Measurements from ENCODE around the gene ZC3H10. TPM values are rescaled to one million over a fixed set of nuclear protein-coding genes. Genes with fewer than 3 reads are reported as not detected.

ZC3H10 gene
- polyA plus RNA-seq, 2 donors = 1.4 to 2.2 TPM

DNA sequence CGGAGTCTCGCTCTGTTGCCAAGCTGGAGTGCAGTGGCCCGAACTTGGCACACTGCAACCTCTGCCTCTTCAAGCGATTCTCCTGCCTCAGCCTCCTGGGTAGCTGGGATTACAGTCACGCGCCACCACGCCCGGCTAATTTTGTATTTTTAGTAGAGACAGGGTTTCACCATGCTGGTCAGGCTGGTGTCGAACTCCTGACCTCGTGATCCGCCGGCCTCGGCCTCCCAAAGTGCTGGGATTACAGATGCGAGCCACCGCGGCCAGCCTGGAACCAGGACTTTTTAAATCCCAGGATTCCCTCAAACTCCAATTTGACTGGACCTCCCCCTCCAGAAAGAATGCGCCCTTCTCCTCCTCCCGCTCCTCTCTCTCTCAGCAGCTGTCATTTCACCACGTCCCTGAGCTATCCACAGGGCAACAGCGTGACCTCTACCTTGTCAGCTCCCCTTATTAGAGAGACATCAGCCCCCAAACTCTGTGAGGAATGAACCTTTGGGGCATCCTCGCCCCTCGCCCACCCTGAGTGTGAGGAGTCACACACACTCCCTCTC lies 12.0 kb downstream of the ZC3H10 start:
- no peaks in the 10 kb centered on the region for H3K9me3 ChIP-seq (ENCODE audit: control insufficient read depth in 2 of 2, insufficient read depth in 1 of 2, low read depth in 1 of 2, low read length in 1 of 2)
- peaks cover 0 to 4% of the 10 kb centered on the region in 2 donors for H3K4me1 ChIP-seq (ENCODE audit: control insufficient read depth in 2 of 2, insufficient read depth in 2 of 2, low read length in 1 of 2)
- peak overlapping the region; percentile 94 to 98 for H3K27ac ChIP-seq (ENCODE audit: low read depth in 2 of 2, low read length in 1 of 2)
- WGBS, 2 donors = 49 to 67% methylated on average over 22 of the region's 22 CpGs
- peaks cover 24 to 34% of the 10 kb centered on the region in 2 donors for H3K36me3 ChIP-seq (ENCODE audit: control insufficient read depth in 2 of 2, insufficient read depth in 2 of 2, low read length in 1 of 2)
- H3K27me3 ChIP-seq (ENCODE audit: control insufficient read depth in 1 of 2, insufficient read depth in 2 of 2, low read length in 2 of 2) = no peaks in the 10 kb centered on the region
- H3K4me3 ChIP-seq (ENCODE audit: low read depth in 1 of 2, low read length in 2 of 2) = peak overlapping the region in 1 of 2 donors; percentile 10

DNA sequence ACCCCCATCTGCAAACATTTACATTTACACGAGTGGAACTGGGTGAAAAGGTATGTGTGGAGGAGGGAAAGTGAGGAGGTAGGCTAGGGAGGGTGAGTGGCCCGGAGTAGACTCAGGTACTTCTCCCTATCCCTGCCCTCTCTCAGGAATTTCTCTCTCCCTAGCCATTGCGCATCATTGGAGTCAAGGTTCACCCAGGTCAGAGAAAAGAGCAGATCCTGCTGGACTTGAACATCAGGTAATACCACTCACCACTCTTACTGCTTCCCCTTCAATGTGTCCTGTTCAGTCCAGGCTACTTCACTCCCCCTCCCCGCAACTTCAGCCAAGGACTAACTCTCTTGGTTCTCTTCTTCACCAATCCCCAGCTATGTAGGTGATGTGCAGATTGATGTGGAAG lies 12.8 kb downstream of the ZC3H10 start:
- H3K4me3 ChIP-seq (ENCODE audit: low read depth in 1 of 2, low read length in 2 of 2) = no peak overlapping the region
- peaks cover 0 to 4% of the 10 kb centered on the region in 2 donors for H3K4me1 ChIP-seq (ENCODE audit: control insufficient read depth in 2 of 2, insufficient read depth in 2 of 2, low read length in 1 of 2)
- H3K27me3 ChIP-seq (ENCODE audit: control insufficient read depth in 1 of 2, insufficient read depth in 2 of 2, low read length in 2 of 2) = no peaks in the 10 kb centered on the region
- H3K27ac ChIP-seq (ENCODE audit: low read depth in 2 of 2, low read length in 1 of 2) = no peak overlapping the region
- 87 to 92% methylated on average over 4 of the region's 4 CpGs for WGBS, 2 donors
- H3K36me3 ChIP-seq (ENCODE audit: control insufficient read depth in 2 of 2, insufficient read depth in 2 of 2, low read length in 1 of 2) = peaks cover 24 to 34% of the 10 kb centered on the region in 2 donors
- no peaks in the 10 kb centered on the region for H3K9me3 ChIP-seq (ENCODE audit: control insufficient read depth in 2 of 2, insufficient read depth in 1 of 2, low read depth in 1 of 2, low read length in 1 of 2)

DNA sequence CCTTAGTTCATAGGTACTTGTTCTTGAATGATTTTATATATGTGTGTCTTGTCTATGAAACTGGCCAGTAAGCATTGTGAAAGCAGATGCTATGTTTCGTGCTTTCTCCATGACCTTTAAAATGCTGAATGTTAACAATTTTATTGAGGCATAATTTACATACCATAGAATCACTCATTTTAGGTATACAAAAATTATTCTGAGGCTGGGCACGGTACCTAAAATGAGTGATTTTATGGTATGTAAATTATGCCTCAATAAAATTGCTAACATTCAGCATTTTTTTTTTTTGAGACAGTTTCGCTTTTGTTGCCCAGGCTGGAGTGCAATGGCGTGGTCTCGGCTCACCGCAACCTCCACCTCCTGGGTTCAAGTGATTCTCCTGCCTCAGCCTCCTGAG lies 16.8 kb downstream of the ZC3H10 start:
- no peaks in the 10 kb centered on the region for H3K27me3 ChIP-seq (ENCODE audit: control insufficient read depth in 1 of 2, insufficient read depth in 2 of 2, low read length in 2 of 2)
- no peak overlapping the region for H3K4me3 ChIP-seq (ENCODE audit: low read depth in 1 of 2, low read length in 2 of 2)
- H3K9me3 ChIP-seq (ENCODE audit: control insufficient read depth in 2 of 2, insufficient read depth in 1 of 2, low read depth in 1 of 2, low read length in 1 of 2) = no peaks in the 10 kb centered on the region
- H3K36me3 ChIP-seq (ENCODE audit: control insufficient read depth in 2 of 2, insufficient read depth in 2 of 2, low read length in 1 of 2) = peaks cover 29 to 54% of the 10 kb centered on the region in 2 donors
- no peak overlapping the region for H3K27ac ChIP-seq (ENCODE audit: low read depth in 2 of 2, low read length in 1 of 2)
- H3K4me1 ChIP-seq (ENCODE audit: control insufficient read depth in 2 of 2, insufficient read depth in 2 of 2, low read length in 1 of 2) = peaks cover 0 to 4% of the 10 kb centered on the region in 2 donors
- WGBS, 2 donors = 95 to 97% methylated on average over 6 of the region's 6 CpGs

DNA sequence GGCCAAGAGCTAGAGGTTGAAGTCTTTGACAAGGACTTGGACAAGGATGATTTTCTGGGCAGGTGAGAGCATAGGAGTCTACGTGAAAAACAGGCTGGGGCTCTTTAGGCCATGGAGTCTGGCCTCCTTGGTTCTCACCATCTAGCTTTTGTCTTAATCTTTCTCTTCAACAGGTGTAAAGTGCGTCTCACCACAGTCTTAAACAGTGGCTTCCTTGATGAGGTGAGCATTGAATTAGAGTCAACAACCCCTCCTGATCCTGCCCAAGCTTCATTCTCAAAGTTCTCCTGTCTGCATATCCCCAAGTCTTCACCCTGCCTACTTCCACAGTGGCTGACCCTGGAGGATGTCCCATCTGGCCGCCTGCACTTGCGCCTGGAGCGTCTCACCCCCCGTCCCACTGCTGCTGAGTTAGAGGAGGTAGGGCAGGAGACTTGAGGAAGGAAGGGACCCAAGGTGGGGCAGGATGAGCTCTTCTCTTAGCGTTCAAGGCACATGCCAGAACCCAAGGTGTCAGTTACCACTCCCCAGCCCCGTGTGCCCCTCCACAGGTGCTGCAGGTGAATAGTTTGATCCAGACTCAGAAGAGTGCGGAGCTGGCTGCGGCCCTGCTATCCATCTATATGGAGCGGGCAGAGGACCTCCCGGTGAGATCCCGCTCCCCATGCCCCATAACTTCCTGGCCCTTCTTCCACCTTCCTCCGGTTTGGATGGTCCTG lies 19.9 kb downstream of the ZC3H10 start:
- Histone ChIP-seq H3K4me3 (ENCODE audit: low read depth in 1 of 2, low read length in 2 of 2) (no peak overlapping the region), H3K27ac (ENCODE audit: low read depth in 2 of 2, low read length in 1 of 2) (no peak overlapping the region), H3K36me3 (ENCODE audit: control insufficient read depth in 2 of 2, insufficient read depth in 2 of 2, low read length in 1 of 2) (peaks cover 18 to 49% of the 10 kb centered on the region in 2 donors), H3K27me3 (ENCODE audit: control insufficient read depth in 1 of 2, insufficient read depth in 2 of 2, low read length in 2 of 2) (no peaks in the 10 kb centered on the region), H3K4me1 (ENCODE audit: control insufficient read depth in 2 of 2, insufficient read depth in 2 of 2, low read length in 1 of 2) (no peaks in the 10 kb centered on the region), H3K9me3 (ENCODE audit: control insufficient read depth in 2 of 2, insufficient read depth in 1 of 2, low read depth in 1 of 2, low read length in 1 of 2) (no peaks in the 10 kb centered on the region)
- WGBS, 2 donors = 92 to 94% methylated on average over 14 of the region's 14 CpGs

DNA sequence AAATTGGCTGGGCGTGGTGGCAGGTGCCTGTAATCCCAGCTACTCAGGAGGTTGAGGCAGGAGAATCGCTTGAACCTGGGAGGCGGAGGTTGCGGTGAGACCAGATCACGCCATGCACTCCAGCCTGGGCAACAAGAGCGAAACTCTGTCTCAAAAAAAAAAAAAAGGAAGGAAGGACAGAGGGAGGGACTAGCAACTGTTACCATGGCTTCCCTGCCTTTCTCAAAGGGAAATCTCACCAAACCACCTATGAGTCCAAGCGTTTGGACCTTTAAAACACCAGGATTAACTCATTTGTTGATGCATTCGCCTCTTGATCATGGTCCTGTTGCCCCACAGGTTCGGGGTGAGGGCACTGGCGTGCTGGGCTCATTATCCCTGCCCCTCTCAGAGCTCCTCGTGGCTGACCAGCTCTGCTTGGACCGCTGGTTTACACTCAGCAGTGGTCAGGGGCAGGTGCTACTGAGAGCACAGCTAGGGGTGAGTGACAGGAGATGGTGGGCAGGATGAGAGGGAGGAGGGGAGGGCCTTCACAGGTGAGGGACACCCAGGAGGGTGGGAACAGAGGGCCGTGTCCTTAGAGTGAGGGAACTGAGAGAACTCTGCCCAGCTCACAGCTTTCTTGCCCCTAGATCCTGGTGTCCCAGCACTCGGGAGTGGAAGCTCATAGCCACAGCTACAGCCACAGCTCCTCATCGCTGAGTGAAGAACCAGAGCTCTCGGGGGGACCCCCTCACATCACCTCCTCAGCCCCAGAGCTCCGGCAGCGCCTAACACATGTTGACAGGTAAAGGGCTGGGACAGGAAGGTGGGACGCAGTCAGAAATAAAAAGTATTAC lies 24.1 kb downstream of the ZC3H10 start:
- H3K4me1 ChIP-seq (ENCODE audit: control insufficient read depth in 2 of 2, insufficient read depth in 2 of 2, low read length in 1 of 2) = peaks cover 0 to 3% of the 10 kb centered on the region in 2 donors
- WGBS, 2 donors = 87% methylated on average over 17 to 19 of the region's 19 CpGs
- no peaks in the 10 kb centered on the region for H3K27me3 ChIP-seq (ENCODE audit: control insufficient read depth in 1 of 2, insufficient read depth in 2 of 2, low read length in 2 of 2)
- H3K27ac ChIP-seq (ENCODE audit: low read depth in 2 of 2, low read length in 1 of 2) = no peak overlapping the region
- no peak overlapping the region for H3K4me3 ChIP-seq (ENCODE audit: low read depth in 1 of 2, low read length in 2 of 2)
- H3K9me3 ChIP-seq (ENCODE audit: control insufficient read depth in 2 of 2, insufficient read depth in 1 of 2, low read depth in 1 of 2, low read length in 1 of 2) = no peaks in the 10 kb centered on the region
- H3K36me3 ChIP-seq (ENCODE audit: control insufficient read depth in 2 of 2, insufficient read depth in 2 of 2, low read length in 1 of 2) = peaks cover 15 to 42% of the 10 kb centered on the region in 2 donors

DNA sequence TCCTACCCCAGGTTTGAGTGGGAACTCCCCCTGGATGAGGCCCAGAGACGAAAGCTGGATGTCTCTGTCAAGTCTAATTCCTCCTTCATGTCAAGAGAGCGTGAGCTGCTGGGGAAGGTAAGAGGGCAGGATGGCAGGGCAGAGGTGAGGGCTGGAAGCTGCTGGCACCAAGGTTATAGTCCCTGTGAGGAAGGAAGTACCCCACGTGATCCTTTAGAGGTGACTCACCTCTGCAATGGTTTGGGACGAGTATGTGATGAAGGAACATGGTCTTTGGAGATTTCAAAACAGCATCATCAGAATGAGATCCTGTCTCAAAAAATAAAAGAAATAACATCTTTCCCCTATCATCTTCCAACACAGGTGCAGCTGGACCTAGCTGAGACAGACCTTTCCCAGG lies 25.2 kb downstream of the ZC3H10 start:
- H3K9me3 ChIP-seq (ENCODE audit: control insufficient read depth in 2 of 2, insufficient read depth in 1 of 2, low read depth in 1 of 2, low read length in 1 of 2) = no peaks in the 10 kb centered on the region
- H3K4me1 ChIP-seq (ENCODE audit: control insufficient read depth in 2 of 2, insufficient read depth in 2 of 2, low read length in 1 of 2) = peaks cover 0 to 3% of the 10 kb centered on the region in 2 donors
- H3K27ac ChIP-seq (ENCODE audit: low read depth in 2 of 2, low read length in 1 of 2) = peak overlapping the region; percentile 36 to 41
- H3K27me3 ChIP-seq (ENCODE audit: control insufficient read depth in 1 of 2, insufficient read depth in 2 of 2, low read length in 2 of 2) = no peaks in the 10 kb centered on the region
- no peak overlapping the region for H3K4me3 ChIP-seq (ENCODE audit: low read depth in 1 of 2, low read length in 2 of 2)
- peaks cover 14 to 33% of the 10 kb centered on the region in 2 donors for H3K36me3 ChIP-seq (ENCODE audit: control insufficient read depth in 2 of 2, insufficient read depth in 2 of 2, low read length in 1 of 2)
- WGBS, 2 donors = 60 to 70% methylated on average over 4 of the region's 4 CpGs

DNA sequence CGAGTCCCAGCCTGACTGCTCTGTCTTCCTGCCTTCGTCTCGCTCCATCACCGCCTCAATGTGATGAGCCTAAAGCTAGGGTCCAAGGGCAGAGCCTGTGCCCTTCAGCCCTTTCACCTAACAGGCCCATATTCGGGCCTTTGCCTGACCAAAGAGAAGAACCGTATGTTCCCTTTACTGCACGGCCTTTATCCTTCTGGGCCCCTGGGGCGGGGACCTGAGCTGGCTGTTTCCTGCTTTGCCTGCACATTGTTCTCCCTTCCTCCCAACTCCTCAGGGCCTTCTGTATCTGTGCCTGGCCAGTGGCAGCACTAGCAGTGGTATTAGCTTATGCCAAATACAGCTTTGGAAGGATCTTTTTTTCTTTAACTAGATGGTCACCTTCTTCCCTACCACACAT lies 25.8 kb downstream of the ZC3H10 start:
- Histone ChIP-seq H3K9me3 (ENCODE audit: control insufficient read depth in 2 of 2, insufficient read depth in 1 of 2, low read depth in 1 of 2, low read length in 1 of 2) (no peaks in the 10 kb centered on the region), H3K27ac (ENCODE audit: low read depth in 2 of 2, low read length in 1 of 2) (peak overlapping the region in 1 of 2 donors; percentile 5), H3K4me1 (ENCODE audit: control insufficient read depth in 2 of 2, insufficient read depth in 2 of 2, low read length in 1 of 2) (peaks cover 0 to 3% of the 10 kb centered on the region in 2 donors), H3K27me3 (ENCODE audit: control insufficient read depth in 1 of 2, insufficient read depth in 2 of 2, low read length in 2 of 2) (no peaks in the 10 kb centered on the region), H3K36me3 (ENCODE audit: control insufficient read depth in 2 of 2, insufficient read depth in 2 of 2, low read length in 1 of 2) (peaks cover 14 to 29% of the 10 kb centered on the region in 2 donors), H3K4me3 (ENCODE audit: low read depth in 1 of 2, low read length in 2 of 2) (no peak overlapping the region)
- WGBS, 2 donors = 75 to 81% methylated on average over 8 of the region's 8 CpGs

DNA sequence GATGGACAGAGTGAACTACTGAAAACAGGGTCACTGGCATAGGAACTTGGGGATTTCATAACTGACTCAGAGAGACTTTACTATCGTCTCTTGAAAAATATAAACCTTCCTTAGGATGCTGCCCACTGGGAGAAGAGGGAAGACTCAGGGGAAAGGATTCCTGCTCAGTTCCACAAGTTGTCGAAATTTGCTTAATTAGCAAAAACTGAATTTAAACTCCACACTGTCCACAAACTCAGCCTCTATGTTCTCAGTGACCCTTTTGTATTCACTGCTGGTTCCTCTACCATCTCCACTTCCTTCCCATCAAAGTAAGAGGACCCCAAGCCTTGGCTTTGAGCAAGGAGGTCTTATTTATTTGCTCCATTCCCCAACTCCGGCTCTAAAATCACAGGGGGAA lies 27.2 kb downstream of the ZC3H10 start:
- peaks cover 14 to 29% of the 10 kb centered on the region in 2 donors for H3K36me3 ChIP-seq (ENCODE audit: control insufficient read depth in 2 of 2, insufficient read depth in 2 of 2, low read length in 1 of 2)
- H3K4me3 ChIP-seq (ENCODE audit: low read depth in 1 of 2, low read length in 2 of 2) = no peak overlapping the region
- no peaks in the 10 kb centered on the region for H3K9me3 ChIP-seq (ENCODE audit: control insufficient read depth in 2 of 2, insufficient read depth in 1 of 2, low read depth in 1 of 2, low read length in 1 of 2)
- H3K27ac ChIP-seq (ENCODE audit: low read depth in 2 of 2, low read length in 1 of 2) = no peak overlapping the region
- peaks cover 0 to 3% of the 10 kb centered on the region in 2 donors for H3K4me1 ChIP-seq (ENCODE audit: control insufficient read depth in 2 of 2, insufficient read depth in 2 of 2, low read length in 1 of 2)
- no peaks in the 10 kb centered on the region for H3K27me3 ChIP-seq (ENCODE audit: control insufficient read depth in 1 of 2, insufficient read depth in 2 of 2, low read length in 2 of 2)
- 83 to 90% methylated on average over 3 of the region's 3 CpGs for WGBS, 2 donors

DNA sequence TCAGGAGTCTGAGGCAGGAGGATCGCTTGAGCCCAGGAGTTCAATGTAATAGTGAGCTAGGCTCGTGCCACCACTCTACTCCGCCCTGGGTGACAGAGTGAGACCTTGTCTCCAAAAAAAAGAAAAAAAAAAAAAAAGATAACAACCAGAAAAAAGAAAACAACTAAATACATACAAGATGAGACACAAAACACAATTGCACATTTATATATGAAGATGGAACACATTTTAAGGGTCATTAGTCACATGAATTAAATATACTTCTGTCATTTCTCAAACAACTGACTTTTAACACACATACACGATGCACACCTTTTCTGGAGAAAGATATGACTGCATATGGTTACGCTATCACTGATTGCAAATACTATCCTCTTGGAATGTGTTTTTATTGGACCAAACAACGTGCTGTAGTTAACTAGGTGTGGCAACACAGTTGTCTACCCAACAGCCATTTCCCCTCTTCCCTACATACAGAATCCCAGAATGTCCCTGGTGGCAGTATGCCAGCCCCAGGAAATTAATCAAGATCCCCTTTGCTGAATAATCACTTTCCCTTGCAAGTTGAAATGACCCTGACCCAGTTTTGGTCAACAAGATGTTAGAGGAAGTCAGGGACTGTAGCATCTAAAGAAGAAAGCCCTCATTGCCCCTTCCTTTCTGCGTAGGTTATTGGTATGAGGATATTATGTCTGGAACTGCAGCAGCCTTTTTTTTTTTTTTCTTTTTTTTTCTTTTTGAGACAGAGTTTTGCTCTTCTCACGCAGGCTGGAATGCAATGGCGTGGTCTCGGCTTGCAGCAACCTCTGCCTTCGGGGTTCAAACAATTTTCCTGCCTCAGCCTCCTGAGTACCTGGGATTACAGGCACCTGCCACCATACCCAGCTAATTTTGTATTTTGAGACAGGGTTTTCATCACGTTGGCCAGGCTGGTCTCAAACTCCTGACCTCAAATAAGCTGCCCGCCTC lies 28.7 kb downstream of the ZC3H10 start:
- Histone ChIP-seq H3K27me3 (ENCODE audit: control insufficient read depth in 1 of 2, insufficient read depth in 2 of 2, low read length in 2 of 2) (no peaks in the 10 kb centered on the region), H3K27ac (ENCODE audit: low read depth in 2 of 2, low read length in 1 of 2) (no peak overlapping the region), H3K4me1 (ENCODE audit: control insufficient read depth in 2 of 2, insufficient read depth in 2 of 2, low read length in 1 of 2) (peaks cover 0 to 3% of the 10 kb centered on the region in 2 donors), H3K4me3 (ENCODE audit: low read depth in 1 of 2, low read length in 2 of 2) (no peak overlapping the region), H3K36me3 (ENCODE audit: control insufficient read depth in 2 of 2, insufficient read depth in 2 of 2, low read length in 1 of 2) (peaks cover 14 to 22% of the 10 kb centered on the region in 2 donors), H3K9me3 (ENCODE audit: control insufficient read depth in 2 of 2, insufficient read depth in 1 of 2, low read depth in 1 of 2, low read length in 1 of 2) (no peaks in the 10 kb centered on the region)
- WGBS, 2 donors = 58 to 62% methylated on average over 13 of the region's 13 CpGs

All from esophagus (tissue), 2 donors.